HEK293 (cell line): ENCODE measurements around the gene CKLF.

Source experiments
- CTCF ChIA-PET: fragments of 350-600 bp; formaldehyde crosslinking; extraction: SDS; loops from one replicate; lab custom pipeline; 2021; ENCODE audit warnings: antibody characterized with exemption; lab: Yijun Ruan, JAX
- POLR2A ChIA-PET: fragments of 300-600 bp; formaldehyde crosslinking; extraction: SDS; loops from one replicate; lab custom pipeline; 2020; ENCODE audit warnings: antibody characterized with exemption, inconsistent platforms; lab: Yijun Ruan, JAX
- H3K27ac ChIP-seq: fragments of 200-500 bp; sonication (Bioruptor generic); 2 replicates; pipeline ENCODE4 v1.5.1; 2014; ENCODE audit warnings: low read depth, low read length, control low read depth, inconsistent platforms; ENCODE audit errors: extremely low read depth
- H3K36me3 ChIP-seq, 2 experiments: fragments of 200-500 bp in 1 of 2; sonication (Bioruptor generic) in 1 of 2; 1 replicate in 1 of 2; 2 replicates in 1 of 2; pipeline ENCODE4 v1.5.1; 2014 to 2017; ENCODE audit warnings: inconsistent platforms in 2 of 2, low read length in 2 of 2; ENCODE audit not compliant: control insufficient read depth in 2 of 2, insufficient read depth in 1 of 2
- H3K4me1 ChIP-seq: fragments of 200-500 bp; sonication (Bioruptor generic); 2 replicates; pipeline ENCODE4 v1.5.1; 2014; ENCODE audit warnings: mild to moderate bottlenecking, low read length, inconsistent platforms; ENCODE audit not compliant: control insufficient read depth, insufficient read depth
- H3K4me3 ChIP-seq: 2 replicates; pipeline ENCODE4 v1.5.1; 2011; ENCODE audit warnings: low read depth, mild to moderate bottlenecking, control low read depth, low read length, moderate library complexity
- H3K9me3 ChIP-seq: fragments of 200-500 bp; sonication (Bioruptor generic); 2 replicates; pipeline ENCODE4 v1.5.1; 2014; ENCODE audit warnings: low read depth, low read length, inconsistent platforms; ENCODE audit not compliant: control insufficient read depth, insufficient read depth
- GLI2 ChIP-seq: fragments of 450-650 bp; formaldehyde crosslinking; IDR thresholded peaks from 2 replicates; pipeline ENCODE4; 2017; ENCODE audit warnings: missing biosample characterization, missing genetic modification characterization, low read depth, borderline replicate concordance
- HOXA7 ChIP-seq: sonication (generic); formaldehyde crosslinking; IDR thresholded peaks from 2 replicates; pipeline ENCODE4 v1.8.1; 2022; ENCODE audit warnings: missing genetic modification reagents, borderline replicate concordance
- PRDM1 ChIP-seq: fragments of 450-650 bp; formaldehyde crosslinking; IDR thresholded peaks from 2 replicates; pipeline ENCODE4; 2016; ENCODE audit warnings: missing biosample characterization, missing genetic modification characterization
- SP2 ChIP-seq: fragments of 450-650 bp; formaldehyde crosslinking; IDR thresholded peaks from 2 replicates; pipeline ENCODE4 v1.5.1; 2016; ENCODE audit warnings: missing biosample characterization, missing genetic modification characterization
- ZNF138 ChIP-seq: fragments of 450-650 bp; formaldehyde crosslinking; IDR thresholded peaks from 2 replicates; pipeline ENCODE4 v1.5.1; 2016; ENCODE audit warnings: missing biosample characterization, missing genetic modification characterization, borderline replicate concordance
- ZNF155 ChIP-seq: fragments of 450-650 bp; formaldehyde crosslinking; IDR thresholded peaks from 2 replicates; pipeline ENCODE4 v1.5.1; 2016; ENCODE audit warnings: missing biosample characterization, missing genetic modification characterization
- ZNF174 ChIP-seq: fragments of 450-650 bp; formaldehyde crosslinking; IDR thresholded peaks from 2 replicates; pipeline ENCODE4 v1.5.0; 2017; ENCODE audit warnings: missing biosample characterization, mild to moderate bottlenecking, missing genetic modification characterization
- ZNF433 ChIP-seq: fragments of 450-650 bp; formaldehyde crosslinking; IDR thresholded peaks from 2 replicates; pipeline ENCODE4 v1.5.1; 2016; ENCODE audit warnings: missing biosample characterization, missing genetic modification characterization, low read depth
- ZNF473 ChIP-seq: fragments of 450-650 bp; formaldehyde crosslinking; IDR thresholded peaks from 2 replicates; pipeline ENCODE4 v1.5.1; 2017; ENCODE audit warnings: missing biosample characterization, missing genetic modification characterization
- ZNF501 ChIP-seq: fragments of 450-650 bp; formaldehyde crosslinking; IDR thresholded peaks from 2 replicates; pipeline ENCODE4 v1.5.1; 2016; ENCODE audit warnings: missing biosample characterization, missing genetic modification characterization
- ZNF544 ChIP-seq: fragments of 450-650 bp; formaldehyde crosslinking; IDR thresholded peaks from 2 replicates; pipeline ENCODE4 v1.5.0; 2017; ENCODE audit warnings: missing biosample characterization, missing genetic modification characterization
- ZNF561 ChIP-seq: fragments of 450-650 bp; IDR thresholded peaks from 2 replicates; pipeline ENCODE4 v1.5.1; 2018; ENCODE audit warnings: missing biosample characterization, missing genetic modification characterization, borderline replicate concordance
- ZNF600 ChIP-seq: fragments of 450-650 bp; formaldehyde crosslinking; IDR thresholded peaks from 2 replicates; pipeline ENCODE4 v1.5.1; 2016; ENCODE audit warnings: missing biosample characterization, missing genetic modification characterization
- ZSCAN30 ChIP-seq: fragments of 450-650 bp; IDR thresholded peaks from 2 replicates; pipeline ENCODE4 v1.5.1; 2018; ENCODE audit warnings: missing biosample characterization, mild to moderate bottlenecking, missing genetic modification characterization, moderate library complexity
- TF ChIP-seq, protein P1 (sequence below): fragments of 450-650 bp; formaldehyde crosslinking; IDR thresholded peaks from 2 replicates; pipeline ENCODE4 v1.5.1; 2016; ENCODE audit warnings: missing biosample characterization, missing genetic modification characterization, borderline replicate concordance
- TF ChIP-seq, protein P2 (sequence below): fragments of 450-650 bp; formaldehyde crosslinking; IDR thresholded peaks from 2 replicates; pipeline ENCODE4 v1.5.1; 2016; ENCODE audit warnings: missing biosample characterization, missing genetic modification characterization
- TF ChIP-seq, protein P3 (sequence below): fragments of 450-650 bp; formaldehyde crosslinking; optimal IDR thresholded peaks from 2 replicates; pipeline ENCODE3; 2016; ENCODE audit warnings: missing biosample characterization, mild to moderate bottlenecking, missing genetic modification characterization
- TF ChIP-seq, protein P4 (sequence below): fragments of 450-650 bp; formaldehyde crosslinking; IDR thresholded peaks from 2 replicates; pipeline ENCODE4 v1.5.1; 2017; ENCODE audit warnings: missing biosample characterization, missing genetic modification characterization
- TF ChIP-seq, protein P5 (sequence below): fragments of 450-650 bp; formaldehyde crosslinking; IDR thresholded peaks from 2 replicates; pipeline ENCODE4 v1.5.1; 2017; ENCODE audit warnings: missing biosample characterization, missing genetic modification characterization

Gene CKLF

DNA sequence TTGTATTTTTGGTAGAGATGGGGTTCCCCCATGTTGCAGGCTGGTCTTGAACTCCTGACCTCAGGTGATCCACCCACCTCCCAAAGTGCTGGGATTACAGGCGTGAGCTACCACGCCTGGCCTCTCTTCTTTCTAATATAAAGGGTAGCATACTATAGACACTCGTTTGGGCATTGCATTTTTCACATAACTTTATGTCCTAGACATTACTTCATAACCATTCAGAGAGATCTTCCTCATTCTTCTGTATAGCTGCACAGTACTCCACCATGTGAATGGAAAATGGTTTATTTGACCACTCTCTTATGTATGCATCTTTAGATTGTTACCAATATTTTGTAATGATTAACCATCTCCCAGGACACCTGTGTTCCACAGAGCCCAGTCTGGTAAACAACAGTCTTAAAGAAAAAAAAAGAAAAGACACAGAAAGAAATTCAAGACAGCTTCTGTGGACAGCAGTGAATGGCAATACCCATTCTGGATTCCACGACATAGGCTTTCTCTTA is 44.6 kb upstream of the CKLF start:
- H3K27ac ChIP-seq, result no peak overlapping the region

DNA sequence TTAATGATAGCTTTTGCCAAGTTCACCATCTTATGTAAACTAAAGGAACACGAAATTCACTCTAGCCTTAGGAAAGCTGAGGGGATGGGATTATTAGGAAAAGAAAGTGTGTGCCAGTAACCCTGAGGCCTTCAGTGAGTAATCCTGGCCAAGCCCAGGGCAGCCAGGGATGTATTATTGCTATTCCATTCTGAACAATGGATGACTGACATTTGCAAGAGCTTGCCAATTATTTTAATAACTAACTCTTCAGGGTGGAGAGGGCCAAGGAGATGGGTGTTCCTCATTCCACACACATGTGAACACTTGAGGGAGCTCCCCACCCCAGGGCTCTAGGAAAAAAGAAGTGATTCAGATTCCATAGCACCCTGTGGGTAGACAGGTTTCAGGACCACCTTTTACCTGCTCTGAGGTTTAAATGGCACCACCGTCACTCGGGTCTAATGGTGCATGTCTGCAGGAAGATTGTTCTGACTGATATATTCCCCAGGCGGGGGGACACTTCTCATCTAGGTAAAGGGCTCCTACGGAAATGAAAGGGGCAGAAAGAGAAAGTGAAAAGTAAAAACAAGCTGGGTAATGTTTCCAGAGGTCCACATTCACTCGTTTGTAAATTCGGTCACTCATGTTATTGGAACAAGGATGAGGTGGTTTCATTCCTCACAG is 44.0 kb upstream of the CKLF start:
- no peak overlapping the region for H3K27ac ChIP-seq
- ChIA-PET CTCF (interaction anchor here (1.1 kb wide), 1 partner anchor 23 kb away, joined by 4 read pairs; no protein-coding TSS in a partner anchor), POLR2A (no interaction called here)
- H3K4me3 ChIP-seq, result no peak overlapping the region
- H3K9me3 ChIP-seq, result no peaks in the 10 kb centered on the region
- H3K36me3 ChIP-seq, result peaks cover 0 to 16% of the 10 kb centered on the region in 2 experiments; a peak in 1 of 3 replicates
- no peaks in the 10 kb centered on the region for H3K4me1 ChIP-seq
- TF ChIP-seq, protein P1, sequence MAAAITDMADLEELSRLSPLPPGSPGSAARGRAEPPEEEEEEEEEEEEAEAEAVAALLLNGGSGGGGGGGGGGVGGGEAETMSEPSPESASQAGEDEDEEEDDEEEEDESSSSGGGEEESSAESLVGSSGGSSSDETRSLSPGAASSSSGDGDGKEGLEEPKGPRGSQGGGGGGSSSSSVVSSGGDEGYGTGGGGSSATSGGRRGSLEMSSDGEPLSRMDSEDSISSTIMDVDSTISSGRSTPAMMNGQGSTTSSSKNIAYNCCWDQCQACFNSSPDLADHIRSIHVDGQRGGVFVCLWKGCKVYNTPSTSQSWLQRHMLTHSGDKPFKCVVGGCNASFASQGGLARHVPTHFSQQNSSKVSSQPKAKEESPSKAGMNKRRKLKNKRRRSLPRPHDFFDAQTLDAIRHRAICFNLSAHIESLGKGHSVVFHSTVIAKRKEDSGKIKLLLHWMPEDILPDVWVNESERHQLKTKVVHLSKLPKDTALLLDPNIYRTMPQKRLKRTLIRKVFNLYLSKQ (tag by site-specific recombination), result no peak
- TF ChIP-seq PRDM1, result peak; percentile 69

More for the DNA sequence above, 44.6 kb upstream of the CKLF start:
- TF ChIP-seq ZNF174 (tag by site-specific recombination), result no peak
- TF ChIP-seq, protein P2, sequence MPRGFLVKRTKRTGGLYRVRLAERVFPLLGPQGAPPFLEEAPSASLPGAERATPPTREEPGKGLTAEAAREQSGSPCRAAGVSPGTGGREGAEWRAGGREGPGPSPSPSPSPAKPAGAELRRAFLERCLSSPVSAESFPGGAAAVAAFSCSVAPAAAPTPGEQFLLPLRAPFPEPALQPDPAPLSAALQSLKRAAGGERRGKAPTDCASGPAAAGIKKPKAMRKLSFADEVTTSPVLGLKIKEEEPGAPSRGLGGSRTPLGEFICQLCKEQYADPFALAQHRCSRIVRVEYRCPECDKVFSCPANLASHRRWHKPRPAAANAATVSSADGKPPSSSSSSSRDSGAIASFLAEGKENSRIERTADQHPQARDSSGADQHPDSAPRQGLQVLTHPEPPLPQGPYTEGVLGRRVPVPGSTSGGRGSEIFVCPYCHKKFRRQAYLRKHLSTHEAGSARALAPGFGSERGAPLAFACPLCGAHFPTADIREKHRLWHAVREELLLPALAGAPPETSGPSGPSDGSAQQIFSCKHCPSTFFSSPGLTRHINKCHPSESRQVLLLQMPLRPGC, result no peak
- TF ChIP-seq, all 188 proteins: peak for 0
- Histone ChIP-seq H3K9me3 (no peaks in the 10 kb centered on the region), H3K4me1 (no peaks in the 10 kb centered on the region), H3K4me3 (no peak overlapping the region), H3K36me3 (peaks cover 0 to 14% of the 10 kb centered on the region in 2 experiments; a peak in 1 of 3 replicates)
- POLR2A ChIA-PET, result no interaction called here
- CTCF ChIA-PET, result interaction anchor here (1.1 kb wide), 1 partner anchor 23 kb away, joined by 4 read pairs; no protein-coding TSS in a partner anchor

DNA sequence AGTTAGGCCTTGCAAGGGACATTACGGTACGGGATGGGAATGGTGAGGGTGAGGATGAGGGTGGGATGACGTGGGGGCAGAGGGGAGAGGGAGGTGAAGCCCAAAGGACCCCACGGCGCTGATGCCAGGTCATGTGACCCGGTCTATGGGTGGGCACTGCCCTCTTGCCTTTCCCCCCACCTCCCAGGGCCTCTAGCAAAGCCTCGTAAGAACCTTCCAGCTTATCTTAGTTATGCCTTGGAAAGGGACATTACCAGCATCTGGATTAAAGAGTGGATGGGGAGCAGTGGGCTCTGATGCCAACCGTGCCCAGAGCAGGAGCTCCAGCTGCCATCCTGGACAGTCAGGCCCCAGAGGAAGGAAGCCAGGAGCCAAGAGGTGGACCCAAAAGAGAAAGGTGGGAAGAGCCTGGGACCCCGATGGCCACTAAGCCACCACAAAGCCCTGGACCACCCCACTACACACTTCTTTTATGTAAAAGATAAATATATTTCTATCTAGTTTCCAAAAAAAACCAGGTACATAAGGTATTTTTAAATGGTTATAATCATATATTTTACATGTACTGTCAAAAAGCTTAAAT is 43.4 kb upstream of the CKLF start:
- H3K36me3 ChIP-seq, result peaks cover 0 to 19% of the 10 kb centered on the region in 2 experiments; a peak in 1 of 3 replicates
- no peaks in the 10 kb centered on the region for H3K9me3 ChIP-seq
- CTCF ChIA-PET, result interaction anchor here (0.6 to 1.5 kb wide), 4 partner anchors 24 to 188 kb away, joined by 3 to 6 read pairs (median 4); partner anchors contain the start of gene CKLF
- TF ChIP-seq, protein P3, sequence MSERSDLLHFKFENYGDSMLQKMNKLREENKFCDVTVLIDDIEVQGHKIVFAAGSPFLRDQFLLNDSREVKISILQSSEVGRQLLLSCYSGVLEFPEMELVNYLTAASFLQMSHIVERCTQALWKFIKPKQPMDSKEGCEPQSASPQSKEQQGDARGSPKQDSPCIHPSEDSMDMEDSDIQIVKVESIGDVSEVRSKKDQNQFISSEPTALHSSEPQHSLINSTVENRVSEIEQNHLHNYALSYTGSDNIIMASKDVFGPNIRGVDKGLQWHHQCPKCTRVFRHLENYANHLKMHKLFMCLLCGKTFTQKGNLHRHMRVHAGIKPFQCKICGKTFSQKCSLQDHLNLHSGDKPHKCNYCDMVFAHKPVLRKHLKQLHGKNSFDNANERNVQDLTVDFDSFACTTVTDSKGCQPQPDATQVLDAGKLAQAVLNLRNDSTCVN, result no peak
- TF ChIP-seq ZNF433 (tag by site-specific recombination) (no peak), ZNF138 (tag by site-specific recombination) (no peak), HOXA7 (no peak), ZNF473 (no peak), ZNF501 (tag by site-specific recombination) (no peak)
- no peak overlapping the region for H3K4me3 ChIP-seq
- H3K27ac ChIP-seq, result no peak overlapping the region
- POLR2A ChIA-PET, result no interaction called here
- no peaks in the 10 kb centered on the region for H3K4me1 ChIP-seq

DNA sequence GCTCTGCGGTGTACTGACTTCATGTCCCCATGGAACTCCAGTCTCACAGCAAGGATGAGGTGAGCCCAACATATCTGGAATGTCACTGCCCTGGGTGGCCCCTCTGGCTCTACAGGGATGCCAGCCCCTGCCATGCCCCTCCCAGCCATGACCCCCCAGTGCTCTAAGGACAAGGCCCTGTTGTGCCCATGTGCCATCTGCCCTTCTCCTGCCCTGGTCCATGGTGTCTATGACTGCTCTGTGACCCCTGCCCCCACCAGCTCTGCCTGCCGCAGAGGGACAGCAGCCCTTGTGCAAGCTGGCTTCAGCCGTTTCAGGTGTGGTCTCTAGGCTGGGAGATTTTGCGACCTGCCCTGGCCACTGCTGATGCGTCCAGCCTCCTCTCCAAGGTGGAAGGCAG is 42.8 kb upstream of the CKLF start:
- POLR2A ChIA-PET, result no interaction called here

More for the DNA sequence above, 42.8 kb upstream of the CKLF start:
- H3K4me3 ChIP-seq, result no peak overlapping the region
- H3K36me3 ChIP-seq, result peaks cover 0 to 19% of the 10 kb centered on the region in 2 experiments; a peak in 1 of 3 replicates
- CTCF ChIA-PET, result interaction anchor here (0.6 to 1.5 kb wide), 3 partner anchors 42 to 188 kb away, joined by 3 to 6 read pairs (median 4); partner anchors contain the start of gene CKLF
- H3K27ac ChIP-seq, result no peak overlapping the region
- no peaks in the 10 kb centered on the region for H3K9me3 ChIP-seq
- TF ChIP-seq ZNF561 (tag by site-specific recombination), result no peak
- no peak for TF ChIP-seq GLI2 (tag by site-specific recombination)
- no peak for TF ChIP-seq ZNF600 (tag by site-specific recombination)
- TF ChIP-seq, protein P4, sequence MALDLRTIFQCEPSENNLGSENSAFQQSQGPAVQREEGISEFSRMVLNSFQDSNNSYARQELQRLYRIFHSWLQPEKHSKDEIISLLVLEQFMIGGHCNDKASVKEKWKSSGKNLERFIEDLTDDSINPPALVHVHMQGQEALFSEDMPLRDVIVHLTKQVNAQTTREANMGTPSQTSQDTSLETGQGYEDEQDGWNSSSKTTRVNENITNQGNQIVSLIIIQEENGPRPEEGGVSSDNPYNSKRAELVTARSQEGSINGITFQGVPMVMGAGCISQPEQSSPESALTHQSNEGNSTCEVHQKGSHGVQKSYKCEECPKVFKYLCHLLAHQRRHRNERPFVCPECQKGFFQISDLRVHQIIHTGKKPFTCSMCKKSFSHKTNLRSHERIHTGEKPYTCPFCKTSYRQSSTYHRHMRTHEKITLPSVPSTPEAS (tag by site-specific recombination), result no peak
- no peak for TF ChIP-seq SP2 (tag by site-specific recombination)
- TF ChIP-seq ZSCAN30 (tag by site-specific recombination), result no peak
- TF ChIP-seq ZNF544 (tag by site-specific recombination), result no peak
- TF ChIP-seq, protein P5, sequence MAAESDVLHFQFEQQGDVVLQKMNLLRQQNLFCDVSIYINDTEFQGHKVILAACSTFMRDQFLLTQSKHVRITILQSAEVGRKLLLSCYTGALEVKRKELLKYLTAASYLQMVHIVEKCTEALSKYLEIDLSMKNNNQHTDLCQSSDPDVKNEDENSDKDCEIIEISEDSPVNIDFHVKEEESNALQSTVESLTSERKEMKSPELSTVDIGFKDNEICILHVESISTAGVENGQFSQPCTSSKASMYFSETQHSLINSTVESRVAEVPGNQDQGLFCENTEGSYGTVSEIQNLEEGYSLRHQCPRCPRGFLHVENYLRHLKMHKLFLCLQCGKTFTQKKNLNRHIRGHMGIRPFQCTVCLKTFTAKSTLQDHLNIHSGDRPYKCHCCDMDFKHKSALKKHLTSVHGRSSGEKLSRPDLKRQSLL (tag by site-specific recombination), result no peak
- no peak for TF ChIP-seq ZNF155 (tag by site-specific recombination)
- H3K4me1 ChIP-seq, result no peaks in the 10 kb centered on the region
